Mucosa of descending colon (tissue), 3 donors: ENCODE results near the gene GET4. TPM values are rescaled to one million over a fixed set of nuclear protein-coding genes. Genes with fewer than 3 reads are reported as not detected.

Source experiments
- ATAC-seq: fragments of 200-7000 bp; cut with Tn5 transposase; one replicate; pipeline ENCODE4 v1.9.1; 2020; ENCODE audit warnings: mild to moderate bottlenecking, moderate library complexity
- DNase-seq, 3 donors: peaks; one replicate each; pipeline ENCODE4 v3.0.0-alpha.2; 2020
- H3K36me3 ChIP-seq: fragments of 200-600 bp; one replicate; pipeline ENCODE4 v1.8.0; 2021; ENCODE audit warnings: low read depth, mild to moderate bottlenecking
- H3K4me1 ChIP-seq: fragments of 200-600 bp; one replicate; pipeline ENCODE4 v1.8.0; 2021; ENCODE audit warnings: low read depth, mild to moderate bottlenecking
- H3K4me3 ChIP-seq: fragments of 200-600 bp; one replicate; pipeline ENCODE4 v1.8.0; 2021; ENCODE audit warnings: mild to moderate bottlenecking
- H3K9me3 ChIP-seq: fragments of 200-600 bp; one replicate; pipeline ENCODE4 v1.8.0; 2021; ENCODE audit warnings: mild to moderate bottlenecking
- CTCF ChIP-seq: fragments of 200-600 bp; IDR thresholded peaks from one replicate; pipeline ENCODE4 v1.8.0; 2022; ENCODE audit warnings: antibody characterized with exemption, mild to moderate bottlenecking
- intact Hi-C, 2 donors: fragments of 100-400 bp; cut with DNase I in 1 of 2; cut with micrococcal nuclease in 1 of 2; formaldehyde crosslinking; loops; one replicate each; pipeline versions ENCODE4 v1.11.0 to v1.11.1; 2022; cut with DNase I, micrococcal nuclease
- total RNA-seq, 3 donors: library from RNA; stranded (reverse); fragmentation: NEBNext Ultra II Directional in 2 of 3; extraction: Animal tissue kit (Norgen Biotek cat#: 25700) in 2 of 3; gene quantifications; one replicate each; pipeline versions ENCODE4 v1.2.1 to v1.2.4, GENCODE V29; 2021 to 2023
- donor health status: DM: no; HTN: no; CAD: no; lungs with moderate emphysema.
- donor health status: DM: no; HTN: no; CAD: no.
- donor health status: DM: no; HTN: yes; CAD: no.

GET4 gene
- total RNA-seq, 3 donors from 2014 or later, result 36.9 to 48.8 (median 48.2) TPM

GRCh38 chr7:918441-919113 is 42.2 kb downstream of the GET4 start:
- DNase-seq (peak; percentile 2 to 49 (median 40)), ATAC-seq (no peak)
- TF ChIP-seq CTCF, result no peak
- intact Hi-C loops, result no loop called here
- peaks cover 60% of the 10 kb centered on the region for H3K4me1 ChIP-seq
- H3K9me3 ChIP-seq, result no peaks in the 10 kb centered on the region
- H3K4me3 ChIP-seq, result no peak overlapping the region
- no peaks in the 10 kb centered on the region for H3K36me3 ChIP-seq

- DNase-seq (peak; percentile 6 to 53 (median 36)), ATAC-seq (no peak)
- peaks cover 63% of the 10 kb centered on the region for H3K4me1 ChIP-seq
- no peak overlapping the region for H3K4me3 ChIP-seq
- no peak for TF ChIP-seq CTCF
- H3K9me3 ChIP-seq, result no peaks in the 10 kb centered on the region
- H3K36me3 ChIP-seq, result no peaks in the 10 kb centered on the region
- intact Hi-C loops, result no loop called here
These were observed 42.7 kb downstream of the GET4 start for GRCh38 chr7:919114-919442.

DNA sequence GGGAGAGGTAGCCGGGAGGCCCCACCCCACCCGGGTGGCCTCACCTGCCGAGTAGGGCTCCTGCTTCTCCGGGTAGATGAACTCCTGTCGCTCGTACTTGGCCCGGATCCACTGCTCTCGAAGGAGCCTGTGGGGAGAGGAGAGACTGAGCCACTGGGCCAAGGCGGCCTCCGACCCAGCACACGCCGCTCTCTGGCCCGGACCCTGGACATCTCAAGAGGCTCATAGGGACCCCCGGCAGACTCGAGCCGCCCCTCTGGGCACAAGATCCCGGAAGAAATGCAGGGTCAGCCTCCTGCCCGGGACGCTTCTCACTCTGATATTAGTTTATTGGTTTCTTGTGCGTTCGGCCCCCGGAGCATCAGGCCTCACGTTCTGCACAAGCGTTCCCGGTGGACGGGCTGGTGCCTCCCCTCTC is 43.6 kb downstream of the GET4 start:
- no peaks in the 10 kb centered on the region for H3K9me3 ChIP-seq
- H3K36me3 ChIP-seq, result no peaks in the 10 kb centered on the region
- peak; percentile 32 for ATAC-seq
- TF ChIP-seq CTCF, result no peak
- no peak overlapping the region for H3K4me3 ChIP-seq
- peaks cover 62% of the 10 kb centered on the region for H3K4me1 ChIP-seq
- intact Hi-C loops, result no loop called here
- DNase-seq, result peak; percentile 72 to 79 (median 78)

DNA sequence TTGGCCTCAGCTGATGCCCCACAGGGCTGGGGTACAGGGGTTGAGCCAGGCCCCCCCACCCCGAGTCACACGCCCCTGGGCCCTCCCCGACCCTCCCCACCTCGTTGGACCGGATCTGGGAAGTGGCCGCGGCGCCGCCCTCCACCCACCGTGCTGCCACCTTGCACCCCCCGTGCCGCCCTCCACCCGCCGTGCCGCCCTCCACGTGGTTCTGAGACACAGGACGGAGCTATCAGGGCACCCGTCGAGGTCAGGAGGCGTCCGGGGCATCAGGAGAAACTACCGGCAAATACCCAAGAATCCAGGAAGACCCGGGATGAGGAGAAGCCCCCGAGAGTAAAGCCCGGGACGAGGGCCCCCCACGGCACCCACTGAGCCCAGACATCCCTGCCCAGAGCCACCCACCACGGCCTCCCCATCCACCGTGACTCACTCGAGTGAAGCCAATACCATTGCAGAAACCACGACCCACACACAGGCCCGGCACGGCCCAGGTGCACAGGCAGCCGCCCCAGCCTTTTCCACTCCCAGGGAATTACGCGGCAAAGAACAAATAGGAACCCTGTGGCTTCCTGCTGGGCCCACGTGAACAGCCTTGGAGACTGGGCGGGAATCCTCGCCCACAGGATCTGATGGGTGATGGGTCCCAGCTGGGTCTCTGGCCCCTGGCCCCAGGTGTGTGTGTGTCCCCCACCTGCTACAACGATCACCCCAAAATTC is 44.2 kb downstream of the GET4 start:
- peak; percentile 60 for ATAC-seq
- Histone ChIP-seq H3K4me1 (peaks cover 60% of the 10 kb centered on the region), H3K4me3 (no peak overlapping the region), H3K9me3 (no peaks in the 10 kb centered on the region), H3K36me3 (no peaks in the 10 kb centered on the region)
- no peak for TF ChIP-seq CTCF
- intact Hi-C loops, result no loop called here
- peak; percentile 74 to 78 (median 75) for DNase-seq

DNA sequence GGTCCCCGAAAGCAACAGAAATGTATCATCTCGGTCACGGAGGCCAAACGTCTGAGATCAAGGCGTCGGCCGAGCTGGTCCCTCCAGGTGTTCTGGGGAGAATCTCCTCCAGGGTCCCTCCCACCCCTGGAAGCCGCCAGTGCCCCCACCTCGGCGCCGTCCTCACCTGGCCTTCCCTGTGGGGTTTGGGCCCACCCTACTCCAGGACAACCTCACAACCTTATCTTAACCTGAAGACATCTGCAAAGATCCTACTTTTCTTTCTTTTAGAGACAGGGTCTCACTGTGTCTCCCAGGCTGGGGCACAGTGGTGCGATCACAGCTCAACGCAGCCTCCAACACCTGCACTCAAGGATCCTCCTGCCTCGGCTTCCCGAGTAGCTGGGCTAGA is 44.7 kb downstream of the GET4 start:
- intact Hi-C loops, result no loop called here
- H3K36me3 ChIP-seq, result no peaks in the 10 kb centered on the region
- no peaks in the 10 kb centered on the region for H3K9me3 ChIP-seq
- no peak overlapping the region for H3K4me3 ChIP-seq
- peak in 1 of 3 donors; percentile 15 for DNase-seq
- no peak for ATAC-seq
- TF ChIP-seq CTCF, result no peak
- peaks cover 61% of the 10 kb centered on the region for H3K4me1 ChIP-seq
